ENCODE measurements around the gene RNF14.
A peak's percentile ranks its signal among the peaks of the same experiment; 100 is the strongest.
"Not testable (repeated sequence)": the region's sequence is repeated elsewhere in the genome, so short reads cannot be mapped to it uniquely, and the experiment has no call there.

RNF14 gene

GRCh38 chr5:142014911-142015584 lies 46.1 kb downstream of the RNF14 start:
- DNase-seq (ENCODE audit: low read depth), result peak; percentile 86

- DNase-seq (ENCODE audit: low read depth), result peak; percentile 78
These were observed 47.1 kb downstream of the RNF14 start for GRCh38 chr5:142015781-142016533.

DNA sequence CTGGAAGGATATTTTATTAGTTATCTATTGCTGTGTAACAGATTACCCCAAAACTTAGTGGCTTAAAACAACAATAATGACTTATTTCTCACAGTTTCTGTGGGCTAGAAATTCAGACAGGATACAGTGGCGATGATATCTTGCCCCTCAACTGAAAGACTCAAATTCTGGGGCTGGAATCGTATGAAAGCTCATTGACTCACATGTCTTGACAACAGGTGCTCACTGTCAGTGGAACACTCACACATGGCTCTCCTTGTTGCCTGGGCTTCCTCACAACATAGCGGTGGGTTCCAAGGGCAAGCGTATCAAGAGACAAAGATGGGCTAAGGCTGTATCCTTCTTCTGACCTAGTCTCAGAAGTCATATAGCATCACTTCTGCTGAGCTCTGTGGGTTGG lies 47.7 kb downstream of the RNF14 start:
- no peak for DNase-seq (ENCODE audit: low read depth)

DNA sequence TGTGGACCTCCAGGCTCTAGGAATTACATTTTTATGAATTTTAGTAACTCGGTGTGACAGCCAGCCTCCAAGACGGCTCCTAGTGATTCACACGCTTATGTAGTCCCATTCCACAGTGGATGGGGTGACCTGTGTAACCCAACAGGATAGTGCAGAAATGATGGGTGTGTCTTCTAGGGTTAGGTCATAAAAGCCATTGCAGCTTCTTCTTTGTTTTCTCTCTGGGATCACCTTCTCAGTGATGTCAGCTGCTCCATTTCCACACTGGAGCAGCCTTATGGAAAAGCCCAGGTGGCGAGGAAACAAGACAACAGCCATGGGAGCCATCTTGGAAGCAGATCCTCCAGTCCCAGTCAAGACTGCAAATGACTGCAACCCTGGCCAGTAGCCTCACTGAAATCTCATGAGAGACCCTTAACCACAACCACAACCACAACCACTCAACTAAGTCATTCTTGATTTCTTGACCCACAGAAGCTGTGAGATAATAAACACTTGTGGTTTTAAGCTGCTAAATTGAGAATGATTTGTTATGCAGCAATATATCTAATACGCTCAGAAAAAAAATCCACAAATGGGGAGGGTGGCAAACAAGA lies 49.0 kb downstream of the RNF14 start:
- DNase-seq (ENCODE audit: low read depth), result peak; percentile 41

DNA sequence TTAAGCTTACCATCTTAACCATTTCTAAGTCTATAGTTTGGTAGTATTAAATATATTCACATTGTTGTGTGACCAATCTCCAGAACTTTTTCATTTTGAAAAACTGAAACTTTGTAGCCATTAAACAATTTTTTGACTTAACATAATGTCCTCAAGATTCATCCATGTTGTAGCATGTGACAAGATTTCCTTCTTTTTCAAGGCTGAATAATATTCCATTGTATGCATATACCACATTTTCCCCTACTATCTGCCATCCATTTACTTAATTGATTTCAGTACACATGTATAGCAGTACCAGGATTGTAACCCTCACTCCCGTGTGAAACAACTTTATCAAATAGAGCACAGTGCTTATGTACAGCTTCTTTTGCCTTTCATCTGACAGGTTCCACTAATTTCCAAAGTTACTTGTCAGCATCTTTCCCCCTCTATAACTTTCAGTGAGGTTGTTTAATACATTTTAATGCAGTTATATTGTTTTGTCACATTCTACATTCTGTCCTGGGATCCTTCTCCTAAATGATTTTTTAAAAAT lies 51.3 kb downstream of the RNF14 start:
- DNase-seq (ENCODE audit: low read depth), result no peak

GRCh38 chr5:142023836-142024235 lies 54.9 kb downstream of the RNF14 start:
- DNase-seq (ENCODE audit: low read depth), result no peak

GRCh38 chr5:142024771-142025304 lies 55.9 kb downstream of the RNF14 start:
- DNase-seq (ENCODE audit: low read depth), result peak; percentile 89

- DNase-seq (ENCODE audit: low read depth), result no peak
These were observed 56.7 kb downstream of the RNF14 start for GRCh38 chr5:142025637-142026036.

DNA sequence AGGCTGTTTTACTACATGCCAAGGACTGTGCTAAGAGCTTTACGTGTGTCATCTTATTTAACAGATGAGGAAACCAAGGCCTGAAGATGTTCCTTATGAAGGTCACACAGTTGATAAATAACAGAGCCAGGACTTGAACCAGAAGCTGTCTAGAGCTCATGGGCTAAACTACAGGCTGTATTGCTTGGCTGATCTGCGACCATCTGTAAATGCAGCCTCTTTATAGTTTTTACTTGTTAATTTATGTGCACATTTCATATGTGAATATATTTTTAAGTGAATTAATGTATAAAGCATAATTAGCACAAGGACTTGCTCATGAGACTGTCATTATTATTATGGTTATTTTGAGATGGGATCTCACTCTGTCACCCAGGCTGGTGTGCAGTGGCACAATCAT lies 63.2 kb downstream of the RNF14 start:
- no peak for DNase-seq (ENCODE audit: low read depth)

GRCh38 chr5:142032747-142033631 lies 64.1 kb downstream of the RNF14 start:
- no peak for DNase-seq (ENCODE audit: low read depth)

GRCh38 chr5:142033632-142034567 lies 65.0 kb downstream of the RNF14 start:
- DNase-seq (ENCODE audit: low read depth), result not testable (repeated sequence)

DNA sequence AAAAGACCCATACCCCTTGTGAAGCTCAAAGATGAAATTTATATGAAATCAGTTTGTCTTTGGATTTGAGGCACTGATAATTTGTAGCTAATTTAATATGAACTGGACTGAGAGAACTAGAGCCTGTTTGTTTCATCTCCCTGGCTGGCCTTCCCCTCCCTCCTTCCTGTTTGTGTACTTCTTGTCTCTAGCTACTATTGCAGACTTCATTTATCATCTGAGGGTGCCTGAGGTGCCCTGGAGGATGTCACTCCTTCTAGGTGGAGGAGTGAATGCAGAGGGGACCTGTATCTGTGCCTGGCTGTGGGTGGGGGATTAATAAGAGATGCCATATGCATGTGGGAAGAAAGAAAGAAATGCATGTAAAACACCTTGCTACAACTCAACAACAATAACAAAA lies 66.1 kb downstream of the RNF14 start:
- DNase-seq (ENCODE audit: low read depth), result no peak

GRCh38 chr5:142036918-142037317 lies 68.0 kb downstream of the RNF14 start:
- DNase-seq (ENCODE audit: low read depth), result no peak

DNA sequence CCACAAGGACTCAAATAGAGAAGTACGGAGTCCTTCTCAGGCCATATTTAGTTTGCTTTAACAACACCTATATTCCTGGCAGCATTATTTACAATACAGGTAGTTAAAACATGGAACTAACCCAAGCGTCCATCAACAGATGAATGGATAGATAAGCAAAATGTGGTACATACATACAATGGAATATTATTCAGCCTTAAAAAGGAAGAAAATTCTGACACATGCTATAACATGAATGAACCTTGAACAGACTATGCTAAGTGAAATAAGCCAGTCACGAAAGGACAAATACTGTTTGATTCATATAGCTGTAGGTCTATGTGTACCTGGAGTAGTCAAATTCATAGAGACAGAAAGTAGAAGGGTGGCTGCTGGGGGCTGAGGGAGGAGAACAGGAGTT lies 68.7 kb downstream of the RNF14 start:
- not testable (repeated sequence) for DNase-seq (ENCODE audit: low read depth)

- DNase-seq (ENCODE audit: low read depth), result no peak
These were observed 69.8 kb downstream of the RNF14 start for GRCh38 chr5:142038735-142039134.

All from ELR (cell line).